A549 (cell line): ENCODE results near the gene WNK4. TPM values are rescaled to one million over a fixed set of nuclear protein-coding genes. Genes with fewer than 3 reads are reported as not detected.

ENCODE experiments used
- ATAC-seq, 2 experiments: fragments of 200-7000 bp in 1 of 2; fragments of >200 bp in 1 of 2; cut with Nextera tagmentation in 1 of 2; cut with Tn5 transposase in 1 of 2; 3 replicates each; pipeline versions ENCODE4 v1.8.0 to v1.9.1; 2018 to 2020; ENCODE audit warnings: mild to moderate bottlenecking in 1 of 2, moderate library complexity in 1 of 2
- CTCF ChIA-PET: fragments of 300-600 bp; sonication (Branson Sonifier 250); formaldehyde crosslinking; extraction: SDS; loops from one replicate; lab custom pipeline; 2021; ENCODE audit warnings: antibody characterized with exemption, inconsistent platforms; lab: Yijun Ruan, JAX
- POLR2A ChIA-PET: fragments of 350-600 bp; formaldehyde crosslinking; extraction: SDS; loops from one replicate; lab custom pipeline; 2021; ENCODE audit warnings: antibody characterized with exemption, inconsistent platforms; lab: Yijun Ruan, JAX
- DNase-seq, 2 experiments: peaks; one replicate each; pipeline versions ENCODE4 v3.0.0 to v3.0.0-alpha.2; 2011 to 2016; ENCODE audit warnings: low read depth in 1 of 2, low spot score in 1 of 2
- FAIRE-seq: peaks from 2 replicates; lab custom pipeline; 2011; peaks lifted over from hg19 to GRCh38; lab: Jason Lieb, UNC
- H3K27ac ChIP-seq, 2 experiments: fragments of >200 bp; sonication (Bioruptor Twin); formaldehyde crosslinking; 3 replicates each; pipeline ENCODE4 v1.5.1; 2016 to 2017
- H3K4me1 ChIP-seq: fragments of >200 bp; sonication (Bioruptor Twin); formaldehyde crosslinking; 3 replicates; pipeline ENCODE4 v1.6.1; 2016
- H3K4me2 ChIP-seq: fragments of >200 bp; sonication (Bioruptor Twin); formaldehyde crosslinking; 3 replicates; pipeline ENCODE4 v1.6.1; 2016
- H3K4me3 ChIP-seq: fragments of >200 bp; sonication (Bioruptor Twin); formaldehyde crosslinking; 3 replicates; pipeline ENCODE4 v1.5.1; 2016
- H3K9me3 ChIP-seq: fragments of >200 bp; sonication (Bioruptor Twin); formaldehyde crosslinking; 3 replicates; pipeline ENCODE4 v1.6.1; 2016
- ATOH8 ChIP-seq: fragments of 250-450 bp; sonication (Bioruptor Pico); IDR thresholded peaks from 2 replicates; pipeline ENCODE4 v1.5.0; 2020; ENCODE audit warnings: low read depth, mild to moderate bottlenecking, moderate library complexity
- BHLHE40 ChIP-seq: IDR thresholded peaks from 2 replicates; pipeline ENCODE4 v1.6.1; 2012; ENCODE audit warnings: low read depth, low read length, inconsistent platforms
- CBX2 ChIP-seq: fragments of 200-600 bp; sonication (generic); IDR thresholded peaks from 2 replicates; pipeline ENCODE4 v1.6.1; 2016; ENCODE audit warnings: low read depth, mild to moderate bottlenecking, borderline replicate concordance
- CEBPB ChIP-seq, 2 experiments: fragments of >200 bp in 1 of 2; sonication (Bioruptor Twin) in 1 of 2; formaldehyde crosslinking in 1 of 2; IDR thresholded peaks; 2 replicates each; pipeline ENCODE4 v1.6.1; 2012 to 2016
- CHD4 ChIP-seq: fragments of 200-600 bp; sonication (generic); IDR thresholded peaks from 2 replicates; pipeline ENCODE4 v1.6.1; 2016; ENCODE audit warnings: antibody characterized with exemption, mild to moderate bottlenecking, borderline replicate concordance
- E2F6 ChIP-seq: IDR thresholded peaks from 2 replicates; pipeline ENCODE4 v1.6.1; 2012; ENCODE audit warnings: low read depth, borderline replicate concordance
- EHMT2 ChIP-seq: fragments of 200-600 bp; sonication (generic); IDR thresholded peaks from 2 replicates; pipeline ENCODE4 v1.6.1; 2016; ENCODE audit warnings: antibody characterized with exemption, low read depth, mild to moderate bottlenecking, moderate library complexity
- EP300 ChIP-seq, 2 experiments: fragments of >200 bp; sonication (Bioruptor Twin); formaldehyde crosslinking; IDR thresholded peaks; 2 replicates in 1 of 2; 3 replicates in 1 of 2; pipeline ENCODE4 v1.6.1; 2016 to 2017
- ESRRA ChIP-seq: fragments of 150-350 bp; IDR thresholded peaks from 2 replicates; pipeline ENCODE4 v1.6.1; 2014; ENCODE audit warnings: mild to moderate bottlenecking, low read length, borderline replicate concordance
- FOSB ChIP-seq: fragments of 250-450 bp; sonication (Bioruptor Pico); IDR thresholded peaks from 2 replicates; pipeline ENCODE4 v1.5.0; 2020; ENCODE audit warnings: mild to moderate bottlenecking, moderate library complexity
- FOSL2 ChIP-seq, 2 experiments: fragments of 450-650 bp in 1 of 2; fragments of >200 bp in 1 of 2; sonication (Bioruptor Twin) in 1 of 2; formaldehyde crosslinking; IDR thresholded peaks; 2 replicates each; pipeline versions ENCODE4 v1.5.0 to v1.6.1; 2016 to 2020; ENCODE audit warnings: mild to moderate bottlenecking in 1 of 2, moderate library complexity in 1 of 2
- GATA3 ChIP-seq: IDR thresholded peaks from 2 replicates; pipeline ENCODE4 v1.6.1; 2012; ENCODE audit warnings: borderline replicate concordance
- HES2 ChIP-seq: fragments of >200 bp; sonication (Bioruptor Twin); formaldehyde crosslinking; IDR thresholded peaks from 2 replicates; pipeline ENCODE4 v1.6.1; 2016
- HOXA7 ChIP-seq: fragments of 250-450 bp; sonication (Bioruptor Pico); IDR thresholded peaks from 2 replicates; pipeline ENCODE4 v1.5.0; 2020; ENCODE audit warnings: mild to moderate bottlenecking, moderate library complexity
- HOXB5 ChIP-seq: fragments of 250-450 bp; sonication (Bioruptor Pico); IDR thresholded peaks from 2 replicates; pipeline ENCODE4 v1.5.0; 2020; ENCODE audit warnings: mild to moderate bottlenecking, moderate library complexity
- KDM5A ChIP-seq: fragments of 200-600 bp; sonication (generic); IDR thresholded peaks from 2 replicates; pipeline ENCODE4 v1.6.1; 2016; ENCODE audit warnings: antibody characterized with exemption, mild to moderate bottlenecking
- MAZ ChIP-seq: fragments of 150-350 bp; IDR thresholded peaks from 2 replicates; pipeline ENCODE4 v1.6.1; 2014; ENCODE audit warnings: antibody characterized with exemption, low read depth, low read length, borderline replicate concordance
- MYC ChIP-seq: IDR thresholded peaks from 2 replicates; pipeline ENCODE4 v1.6.1; 2012; ENCODE audit warnings: mild to moderate bottlenecking, inconsistent platforms, low read length, improper control_type of control experiment, borderline replicate concordance
- NFE2L2 ChIP-seq: fragments of 150-350 bp; conservative IDR thresholded peaks from 2 replicates; pipeline ENCODE4 v1.6.1; 2014; ENCODE audit warnings: low read length
- PHF8 ChIP-seq: fragments of 200-600 bp; sonication (generic); IDR thresholded peaks from 2 replicates; pipeline ENCODE4 v1.6.1; 2016; ENCODE audit warnings: low read depth, mild to moderate bottlenecking, antibody characterized with exemption, moderate library complexity, borderline replicate concordance
- POLR2AphosphoS2 ChIP-seq: conservative IDR thresholded peaks from 2 replicates; pipeline ENCODE4 v1.6.1; 2012; ENCODE audit warnings: low read length, improper control_type of control experiment, inconsistent platforms
- RAD21 ChIP-seq, 2 experiments: fragments of >200 bp in 1 of 2; sonication (Bioruptor Twin) in 1 of 2; formaldehyde crosslinking in 1 of 2; IDR thresholded peaks in 1 of 2; conservative IDR thresholded peaks in 1 of 2; 2 replicates in 1 of 2; 3 replicates in 1 of 2; pipeline ENCODE4 v1.6.1; 2012 to 2018; ENCODE audit warnings: inconsistent platforms in 1 of 2
- RARB ChIP-seq: fragments of 250-450 bp; sonication (Bioruptor Pico); IDR thresholded peaks from 2 replicates; pipeline ENCODE4 v1.8.0; 2021; ENCODE audit warnings: mild to moderate bottlenecking, moderate library complexity
- RNF2 ChIP-seq: fragments of 200-600 bp; sonication (generic); IDR thresholded peaks from 2 replicates; pipeline ENCODE4 v1.6.1; 2016; ENCODE audit warnings: low read depth, mild to moderate bottlenecking, antibody characterized with exemption, moderate library complexity, borderline replicate concordance
- USF2 ChIP-seq: fragments of 450-650 bp; IDR thresholded peaks from 2 replicates; pipeline ENCODE4 v1.6.1; 2014; ENCODE audit warnings: antibody characterized with exemption
- WGBS: methylation state at CpG from one replicate; pipeline ENCODE4 v1.1.6; 2017; ENCODE audit errors: missing lambda C conversion rate; 5-methylcytosine and 5-hydroxymethylcytosine counted together
- polyA plus RNA-seq, 4 experiments: library from polyadenylated mRNA; depleted of rRNA in 3 of 4; stranded (reverse); fragments of >200 nt; fragmentation: RNase III in 1 of 4; extraction: RNeasy Plus Mini Kit Qiagen cat#74134 plus additional on column Dnase treatment in 1 of 4; gene quantifications; 2 replicates in 3 of 4; 3 replicates in 1 of 4; pipeline ENCODE4 v1.2.3, GENCODE V29; 2011 to 2017

WNK4 gene
- polyA plus RNA-seq, 2 of the 4 experiments (the other 2 are of a cell fraction): 1.1 to 1.5 TPM

GRCh38 chr17:42830971-42831370 lies 50.6 kb downstream of the WNK4 start:
- H3K9me3 ChIP-seq: no peaks in the 10 kb centered on the region
- POLR2A ChIA-PET: interaction anchor here (1.2 kb wide), 1 partner anchor 253 kb away, joined by 3 read pairs; no protein-coding TSS in a partner anchor
- no peak for TF ChIP-seq RARB (CRISPR knock-in tag)
- no peak for TF ChIP-seq HOXB5 (CRISPR knock-in tag)
- TF ChIP-seq ESRRA: no peak
- no peak for TF ChIP-seq POLR2AphosphoS2
- TF ChIP-seq NFE2L2: no peak
- TF ChIP-seq ATOH8 (CRISPR knock-in tag): no peak
- no peak for TF ChIP-seq GATA3
- TF ChIP-seq EP300 (IDR thresholded peaks at IDR 0.05): no peak
- TF ChIP-seq FOSB (CRISPR knock-in tag): no peak
- TF ChIP-seq EHMT2: no peak
- H3K4me3 ChIP-seq: no peak overlapping the region
- CTCF ChIA-PET: interaction anchor here (1.0 to 6.4 kb wide), 3 partner anchors 11 to 65 kb away, joined by 3 to 81 read pairs (median 11); partner anchors contain the start of gene AOC2
- peaks cover 22% of the 10 kb centered on the region for H3K4me1 ChIP-seq
- DNase-seq: no peak
- no peak overlapping the region for H3K27ac ChIP-seq
- ATAC-seq: no peak
- no peak overlapping the region for H3K4me2 ChIP-seq
- FAIRE-seq: no peak

GRCh38 chr17:42832213-42832933 lies 52.0 kb downstream of the WNK4 start:
- FAIRE-seq (no peak), ATAC-seq (peak; percentile 19 to 43; a peak in 5 of 6 replicates), DNase-seq (peak in 1 of 2 experiments; percentile 27)
- Histone ChIP-seq H3K4me3 (peak overlapping the region; percentile 94), H3K4me1 (peaks cover 22% of the 10 kb centered on the region), H3K9me3 (no peaks in the 10 kb centered on the region)
- 46% methylated on average over 9 of the region's 9 CpGs for WGBS
- CTCF ChIA-PET: interaction anchor here (0.7 to 6.4 kb wide), 14 partner anchors 10 to 284 kb away, joined by 3 to 81 read pairs (median 6); partner anchors contain the start of genes AOC2, BECN1 and PSMC3IP
- POLR2A ChIA-PET: interaction anchor here (2.0 to 2.3 kb wide), 2 partner anchors 8 to 166 kb away, joined by 8 to 30 read pairs; partner anchors contain the start of genes BECN1 and RPL27
- TF ChIP-seq FOSL2 (IDR thresholded peaks at IDR 0.05) (no peak), FOSL2 (CRISPR knock-in tag; IDR thresholded peaks at IDR 0.05) (peak; percentile 14; the same call in 1 of the 2 replicates), HES2 (no peak), EP300 (IDR thresholded peaks at IDR 0.05) (no peak), HOXA7 (peak; percentile 57; the same call in 1 of the 2 replicates)
- TF ChIP-seq, all 56 proteins: peak for 2
- Histone ChIP-seq H3K4me2 (peak overlapping the region; percentile 85), H3K27ac (peak overlapping the region; percentile 95 to 96)

- WGBS: 1% methylated on average over 71 of the region's 71 CpGs
- CTCF ChIA-PET: interaction anchor here (0.7 to 6.4 kb wide), 16 partner anchors 11 to 255 kb away, joined by 3 to 81 read pairs (median 7); partner anchors contain the start of genes AOC2, BECN1, PSMC3IP and RPL27
- H3K4me1 ChIP-seq: peaks cover 22% of the 10 kb centered on the region
- POLR2A ChIA-PET: interaction anchor here (0.6 to 2.3 kb wide), 5 partner anchors 9 to 165 kb away, joined by 3 to 30 read pairs (median 5); partner anchors contain the start of genes BECN1, COA3, RPL27 and VPS25
- ATAC-seq (peak; percentile 96 to 97), FAIRE-seq (peak; percentile 72), DNase-seq (peak; percentile 92 to 96)
- peak within 1 kb of the TSS; percentile 95 to 96 for H3K27ac ChIP-seq
- H3K4me3 ChIP-seq: peak within 1 kb of the TSS; percentile 94
- no peaks in the 10 kb centered on the region for H3K9me3 ChIP-seq
- H3K4me2 ChIP-seq: peak within 1 kb of the TSS; percentile 87
- TF ChIP-seq CBX2: no peak
- no peak; the same call in 1 of the 2 replicates for TF ChIP-seq FOSB (CRISPR knock-in tag)
- peak; percentile 87 for TF ChIP-seq E2F6
- 0 out of 2 replicates have a peak, but pooled peaks have one; percentile 27 for TF ChIP-seq MAZ
- no peak for TF ChIP-seq ESRRA
- TF ChIP-seq MYC: peak; percentile 99
- TF ChIP-seq CEBPB (IDR thresholded peaks at IDR 0.05): no peak
- TF ChIP-seq NFE2L2: no peak
- no peak for TF ChIP-seq RNF2
- TF ChIP-seq GATA3: peak; percentile 58; the same call in 1 of the 2 replicates
- no peak for TF ChIP-seq CHD4
- TF ChIP-seq USF2: peak; percentile 69
- peak; percentile 95 for TF ChIP-seq PHF8
- no peak for TF ChIP-seq ATOH8 (CRISPR knock-in tag)
- TF ChIP-seq KDM5A: peak; percentile 90
- TF ChIP-seq RAD21 (conservative IDR thresholded peaks at IDR 0.05 in 1 of 2, IDR thresholded peaks at IDR 0.05 in 1 of 2): no peak; a peak in 1 of 5 replicates
- peak; percentile 99 for TF ChIP-seq BHLHE40
Measured at GRCh38 chr17:42832934-42833766, 52.7 kb downstream of the WNK4 start, which contains the start of gene PSME3. Gene PSME3 (plus strand): TSS chr17:42833397. CDS start chr17:42833632, 235 bp downstream.
